Lower leg skin (tissue), 3 donors: Measurements from ENCODE around the gene KPNA1.

Experiments
- CTCF ChIP-seq, 3 donors: fragments of 450-650 bp; IDR thresholded peaks; one replicate each; pipeline ENCODE4 v1.5.1; 2016; ENCODE audit warnings: antibody characterized with exemption in 3 of 3, mild to moderate bottlenecking in 3 of 3, moderate library complexity in 2 of 3
- POLR2A ChIP-seq, 2 donors: fragments of 450-650 bp; IDR thresholded peaks; one replicate each; pipeline ENCODE4 v1.6.1; 2016 to 2017; ENCODE audit warnings: antibody characterized with exemption in 2 of 2, mild to moderate bottlenecking in 1 of 2, moderate library complexity in 1 of 2

DNA sequence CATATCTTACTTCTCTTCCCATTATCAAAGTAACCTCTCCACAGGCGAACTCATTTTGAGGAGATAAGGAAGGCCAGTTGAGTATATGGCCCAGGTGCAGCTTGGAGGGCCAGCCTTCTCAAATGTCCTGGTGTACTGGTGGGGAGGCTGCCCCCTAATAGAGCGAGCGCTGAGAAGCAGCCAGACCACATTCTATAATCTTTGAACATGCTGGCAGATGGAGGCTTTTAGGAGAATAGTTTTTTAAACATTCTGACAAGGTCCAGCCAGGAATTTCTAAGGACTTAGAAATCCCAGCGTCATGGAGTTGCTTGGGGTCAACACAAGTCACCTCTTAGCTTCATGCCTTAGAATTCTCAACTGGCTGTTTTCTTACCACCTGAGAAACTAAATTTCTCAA is 104.6 kb downstream of the KPNA1 start:
- TF ChIP-seq POLR2A (IDR thresholded peaks at IDR 0.05) (no peak), CTCF (IDR thresholded peaks at IDR 0.05) (no peak)
